HepG2 (cell line): ENCODE measurements around the gene SLC34A2.

Source experiments
- BRF2 ChIP-seq: sonication (generic); formaldehyde crosslinking; IDR thresholded peaks from 2 replicates; pipeline ENCODE4 v1.8.1; 2022; ENCODE audit warnings: mild to moderate bottlenecking, missing genetic modification reagents
- CREBL2 ChIP-seq: sonication (generic); formaldehyde crosslinking; IDR thresholded peaks from 2 replicates; pipeline ENCODE4 v1.8.1; 2023; ENCODE audit warnings: missing genetic modification reagents, mild to moderate bottlenecking, borderline replicate concordance
- ELF1 ChIP-seq: sonication (generic); formaldehyde crosslinking; IDR thresholded peaks from 2 replicates; pipeline ENCODE4 v1.4.0; 2020; ENCODE audit warnings: missing genetic modification reagents
- EP300 ChIP-seq, 3 experiments: sonication (generic) in 1 of 3; formaldehyde crosslinking in 1 of 3; IDR thresholded peaks; 2 replicates each; pipeline versions ENCODE4 v1.5.1 to v1.6.1; 2011 to 2020; ENCODE audit warnings: low read depth in 2 of 3, low read length in 2 of 3, borderline replicate concordance in 1 of 3, improper control_type of control experiment in 1 of 3, mild to moderate bottlenecking in 1 of 3, missing genetic modification reagents in 1 of 3, moderate library complexity in 1 of 3
- FOXA1 ChIP-seq, 2 experiments: fragments of 450-650 bp in 1 of 2; sonication (generic) in 1 of 2; formaldehyde crosslinking in 1 of 2; IDR thresholded peaks; 2 replicates each; pipeline versions ENCODE4 v1.4.0 to v1.6.1; 2016 to 2020; ENCODE audit warnings: missing genetic modification reagents in 1 of 2
- GATAD1 ChIP-seq: IDR thresholded peaks from 2 replicates; pipeline ENCODE4 v1.6.1; 2016; ENCODE audit warnings: missing genetic modification reagents, missing compliant biosample characterization
- HDAC6 ChIP-seq: fragments of 200-600 bp; sonication (generic); IDR thresholded peaks from 2 replicates; pipeline ENCODE4 v1.7.0; 2017; ENCODE audit warnings: mild to moderate bottlenecking, antibody characterized with exemption, low read length, low read depth
- IRF2 ChIP-seq: IDR thresholded peaks from 2 replicates; pipeline ENCODE4 v1.6.1; 2018; ENCODE audit warnings: missing genetic modification reagents, missing compliant biosample characterization
- NFE2L1 ChIP-seq: sonication (generic); formaldehyde crosslinking; IDR thresholded peaks from 2 replicates; pipeline ENCODE4 v1.4.0; 2020; ENCODE audit warnings: missing genetic modification reagents, mild to moderate bottlenecking, borderline replicate concordance
- PHF8 ChIP-seq: sonication (generic); formaldehyde crosslinking; IDR thresholded peaks from 2 replicates; pipeline ENCODE4 v1.5.0; 2020; ENCODE audit warnings: missing genetic modification reagents
- POLR2A ChIP-seq, 2 experiments: IDR thresholded peaks; 2 replicates each; pipeline ENCODE4 v1.6.1; 2011; ENCODE audit warnings: low read depth in 2 of 2, low read length in 2 of 2, mild to moderate bottlenecking in 1 of 2, moderate library complexity in 1 of 2; ENCODE audit not compliant: insufficient read depth in 1 of 2
- RXRA ChIP-seq: sonication (generic); formaldehyde crosslinking; IDR thresholded peaks from 2 replicates; pipeline ENCODE4 v1.5.1; 2020; ENCODE audit warnings: missing genetic modification reagents
- SRSF9 ChIP-seq: fragments of 200-400 bp; formaldehyde crosslinking; IDR thresholded peaks from 2 replicates; pipeline ENCODE4 v1.6.1; 2018; ENCODE audit warnings: borderline replicate concordance, mild to moderate bottlenecking, low read depth, low read length; ENCODE audit not compliant: insufficient read depth, poor library complexity, severe bottlenecking
- ZNF724P ChIP-seq: sonication (generic); formaldehyde crosslinking; IDR thresholded peaks from 2 replicates; pipeline ENCODE4 v1.8.0; 2022; ENCODE audit warnings: missing genetic modification reagents, borderline replicate concordance

- no peak for TF ChIP-seq RXRA (CRISPR knock-in tag)
- TF ChIP-seq IRF2 (CRISPR knock-in tag): no peak
- no peak for TF ChIP-seq NFE2L1 (CRISPR knock-in tag)
- no peak for TF ChIP-seq ZNF724P
- no peak for TF ChIP-seq FOXA1 (IDR thresholded peaks at IDR 0.05)
- no peak for TF ChIP-seq FOXA1 (CRISPR knock-in tag; IDR thresholded peaks at IDR 0.05)
- no peak for TF ChIP-seq POLR2A (IDR thresholded peaks at IDR 0.05; ENCODE audit: insufficient read depth in 1 of 2, low read depth in 2 of 2, low read length in 2 of 2)
- TF ChIP-seq PHF8 (CRISPR knock-in tag): no peak
- no peak for TF ChIP-seq BRF2 (CRISPR knock-in tag)
- TF ChIP-seq EP300 (IDR thresholded peaks at IDR 0.05; ENCODE audit: low read depth in 2 of 2, low read length in 2 of 2): no peak
- TF ChIP-seq EP300 (CRISPR knock-in tag; IDR thresholded peaks at IDR 0.05; ENCODE audit: borderline replicate concordance): no peak
- TF ChIP-seq ELF1 (CRISPR knock-in tag): no peak
- TF ChIP-seq GATAD1 (CRISPR knock-in tag): no peak
- no peak for TF ChIP-seq CREBL2
- no peak for TF ChIP-seq SRSF9
- TF ChIP-seq HDAC6: no peak
Observed at GRCh38 chr4:25696409-25696808, 40.8 kb downstream of the SLC34A2 start.
